Lower leg skin (tissue), 3 donors: ENCODE data around the gene JAG2.

Experiments
- POLR2A ChIP-seq, 2 donors: fragments of 450-650 bp; IDR thresholded peaks; one replicate each; pipeline ENCODE4 v1.6.1; 2016 to 2017; ENCODE audit warnings: antibody characterized with exemption in 2 of 2, mild to moderate bottlenecking in 1 of 2, moderate library complexity in 1 of 2
- TF ChIP-seq, protein P1 (sequence below), 3 donors: fragments of 450-650 bp; IDR thresholded peaks; one replicate each; pipeline ENCODE4 v1.5.1; 2016; ENCODE audit warnings: antibody characterized with exemption in 3 of 3, mild to moderate bottlenecking in 3 of 3, moderate library complexity in 2 of 3

DNA sequence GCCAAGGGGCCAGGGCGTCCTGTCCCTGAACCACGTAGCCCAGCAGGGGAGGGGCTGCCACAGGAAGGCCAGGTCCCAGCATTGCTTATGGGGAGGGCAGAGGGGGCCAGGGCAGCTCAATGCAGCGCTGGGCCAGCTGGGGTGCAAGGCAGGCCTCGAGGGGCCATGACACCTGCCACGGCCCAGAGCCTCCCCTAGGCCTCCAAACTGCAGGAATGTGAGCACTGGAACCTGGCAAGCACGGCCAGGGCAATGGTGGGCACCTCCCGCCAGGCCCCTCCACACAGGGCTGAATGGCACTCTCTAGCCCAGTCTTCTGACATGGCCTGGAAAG lies 70.8 kb downstream of the JAG2 start:
- TF ChIP-seq, protein P1, sequence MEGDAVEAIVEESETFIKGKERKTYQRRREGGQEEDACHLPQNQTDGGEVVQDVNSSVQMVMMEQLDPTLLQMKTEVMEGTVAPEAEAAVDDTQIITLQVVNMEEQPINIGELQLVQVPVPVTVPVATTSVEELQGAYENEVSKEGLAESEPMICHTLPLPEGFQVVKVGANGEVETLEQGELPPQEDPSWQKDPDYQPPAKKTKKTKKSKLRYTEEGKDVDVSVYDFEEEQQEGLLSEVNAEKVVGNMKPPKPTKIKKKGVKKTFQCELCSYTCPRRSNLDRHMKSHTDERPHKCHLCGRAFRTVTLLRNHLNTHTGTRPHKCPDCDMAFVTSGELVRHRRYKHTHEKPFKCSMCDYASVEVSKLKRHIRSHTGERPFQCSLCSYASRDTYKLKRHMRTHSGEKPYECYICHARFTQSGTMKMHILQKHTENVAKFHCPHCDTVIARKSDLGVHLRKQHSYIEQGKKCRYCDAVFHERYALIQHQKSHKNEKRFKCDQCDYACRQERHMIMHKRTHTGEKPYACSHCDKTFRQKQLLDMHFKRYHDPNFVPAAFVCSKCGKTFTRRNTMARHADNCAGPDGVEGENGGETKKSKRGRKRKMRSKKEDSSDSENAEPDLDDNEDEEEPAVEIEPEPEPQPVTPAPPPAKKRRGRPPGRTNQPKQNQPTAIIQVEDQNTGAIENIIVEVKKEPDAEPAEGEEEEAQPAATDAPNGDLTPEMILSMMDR (IDR thresholded peaks at IDR 0.05), result no peak
- TF ChIP-seq POLR2A (IDR thresholded peaks at IDR 0.05), result no peak
